Measurements from ENCODE around the gene TMEM229A. TPM values are rescaled to one million over a fixed set of nuclear protein-coding genes. Genes with fewer than 3 reads are reported as not detected.

TMEM229A gene
- total RNA-seq, 4 donors from 2014 or later, result 0.63 TPM; not detected in 3

DNA sequence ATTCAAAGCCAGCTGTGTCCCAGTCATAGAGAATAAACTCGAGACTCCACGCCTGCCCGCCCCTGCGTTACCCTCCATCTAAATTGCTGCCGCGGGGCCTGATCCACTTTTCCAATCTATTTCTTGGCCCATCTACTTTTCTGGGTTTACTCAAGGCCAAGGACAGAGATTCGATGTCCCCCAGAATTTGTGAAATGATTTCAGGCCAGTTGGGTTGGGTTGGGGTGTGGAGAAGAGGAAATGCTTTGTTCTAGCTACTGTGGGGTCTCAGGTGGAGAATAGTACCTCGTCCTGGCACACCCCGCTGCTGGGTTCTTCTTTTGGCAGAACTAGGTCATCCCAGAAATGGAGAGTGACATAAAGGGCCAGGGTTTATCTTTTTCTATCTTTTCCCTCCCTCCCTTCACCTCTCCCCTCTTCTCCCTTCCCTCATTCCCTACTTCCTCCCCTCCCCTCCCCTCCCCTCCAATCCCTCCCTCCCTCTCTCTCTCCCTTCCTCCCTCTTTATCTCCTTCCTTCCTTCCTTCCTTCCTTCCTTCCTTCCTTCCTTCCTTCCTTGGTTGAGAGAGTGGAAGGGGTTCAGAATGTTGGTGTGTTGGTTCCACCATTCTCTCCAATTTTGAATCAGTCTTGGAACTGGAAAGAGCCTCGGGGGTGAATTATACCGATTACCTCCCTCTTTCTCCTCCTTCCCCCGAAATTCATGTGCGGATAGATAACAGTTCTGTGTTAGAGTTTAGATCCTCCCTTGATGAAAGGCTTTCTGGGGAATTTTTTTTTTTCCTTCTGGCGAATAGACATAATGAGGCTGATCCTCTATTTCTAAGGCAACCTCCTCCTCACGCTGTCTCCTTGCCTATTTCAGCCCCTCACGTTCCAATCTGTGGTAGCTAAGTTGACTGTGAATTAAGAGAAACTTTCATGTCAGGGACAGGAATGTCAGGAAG is 1.2 kb upstream of the TMEM229A start:
- 41 to 62% methylated on average over 16 of the region's 16 CpGs for WGBS, 2 donors
- TF ChIP-seq, protein P1, sequence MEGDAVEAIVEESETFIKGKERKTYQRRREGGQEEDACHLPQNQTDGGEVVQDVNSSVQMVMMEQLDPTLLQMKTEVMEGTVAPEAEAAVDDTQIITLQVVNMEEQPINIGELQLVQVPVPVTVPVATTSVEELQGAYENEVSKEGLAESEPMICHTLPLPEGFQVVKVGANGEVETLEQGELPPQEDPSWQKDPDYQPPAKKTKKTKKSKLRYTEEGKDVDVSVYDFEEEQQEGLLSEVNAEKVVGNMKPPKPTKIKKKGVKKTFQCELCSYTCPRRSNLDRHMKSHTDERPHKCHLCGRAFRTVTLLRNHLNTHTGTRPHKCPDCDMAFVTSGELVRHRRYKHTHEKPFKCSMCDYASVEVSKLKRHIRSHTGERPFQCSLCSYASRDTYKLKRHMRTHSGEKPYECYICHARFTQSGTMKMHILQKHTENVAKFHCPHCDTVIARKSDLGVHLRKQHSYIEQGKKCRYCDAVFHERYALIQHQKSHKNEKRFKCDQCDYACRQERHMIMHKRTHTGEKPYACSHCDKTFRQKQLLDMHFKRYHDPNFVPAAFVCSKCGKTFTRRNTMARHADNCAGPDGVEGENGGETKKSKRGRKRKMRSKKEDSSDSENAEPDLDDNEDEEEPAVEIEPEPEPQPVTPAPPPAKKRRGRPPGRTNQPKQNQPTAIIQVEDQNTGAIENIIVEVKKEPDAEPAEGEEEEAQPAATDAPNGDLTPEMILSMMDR (IDR thresholded peaks at IDR 0.05), result no peak
- TF ChIP-seq EP300 (IDR thresholded peaks at IDR 0.05) (no peak), POLR2A (IDR thresholded peaks at IDR 0.05) (no peak)
- Histone ChIP-seq H3K36me3 (no peaks in the 10 kb centered on the region), H3K27ac (no peak overlapping the region), H3K4me1 (peaks cover 0 to 22% (median 8%) of the 10 kb centered on the region in 4 donors), H3K27me3 (peaks cover 0 to 28% of the 10 kb centered on the region in 2 donors), H3K9me3 (no peaks in the 10 kb centered on the region), H3K4me3 (peak overlapping the region in 2 of 4 donors; percentile 37 to 50)
- no peak for DNase-seq (ENCODE audit: low spot score in 2 of 2)

DNA sequence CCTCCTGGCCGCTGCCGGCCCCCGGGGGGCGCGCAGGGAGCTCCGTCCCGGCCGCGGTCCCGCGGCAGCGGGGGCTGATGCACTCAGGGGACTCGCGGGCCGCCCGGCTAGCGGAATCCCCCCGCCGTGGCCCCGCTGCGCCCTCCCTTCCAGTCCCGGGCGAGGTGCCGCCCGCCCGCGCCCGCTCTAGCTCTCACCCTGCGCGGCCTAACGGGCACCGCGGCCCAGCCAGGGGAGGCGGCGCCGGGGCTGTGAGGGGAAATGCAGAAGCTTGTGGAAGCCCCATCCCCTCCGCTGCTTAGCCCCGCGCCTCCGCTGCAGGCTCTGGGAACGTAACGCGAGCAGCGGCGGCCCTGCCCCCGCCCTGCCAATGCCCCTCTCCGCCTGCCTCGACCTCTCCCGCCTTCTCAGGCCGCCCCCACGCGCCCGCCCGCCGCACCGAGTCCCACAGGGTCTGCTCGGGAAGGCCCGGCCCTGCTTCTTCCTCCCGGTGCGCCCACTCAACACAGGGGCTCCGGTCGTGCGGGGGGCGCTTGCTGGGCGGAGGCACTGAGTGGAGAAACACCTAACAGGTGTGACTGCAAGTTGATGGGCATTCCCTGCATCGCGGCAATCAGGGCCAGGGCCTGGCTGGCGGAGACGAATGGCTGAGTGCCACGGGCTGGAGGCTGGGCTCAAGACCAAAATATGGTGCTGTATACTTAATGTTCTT is 384 bp upstream of the TMEM229A start:
- Histone ChIP-seq H3K27me3 (peaks cover 0 to 28% of the 10 kb centered on the region in 2 donors), H3K27ac (no peak overlapping the region), H3K4me1 (peaks cover 0 to 22% (median 8%) of the 10 kb centered on the region in 4 donors), H3K36me3 (no peaks in the 10 kb centered on the region), H3K9me3 (no peaks in the 10 kb centered on the region), H3K4me3 (peak overlapping the region; percentile 32 to 50 (median 36))
- 1 to 2% methylated on average over 33 to 59 of the region's 70 CpGs for WGBS, 2 donors
- TF ChIP-seq EP300 (IDR thresholded peaks at IDR 0.05), result no peak
- no peak for TF ChIP-seq POLR2A (IDR thresholded peaks at IDR 0.05)
- TF ChIP-seq, protein P1 (IDR thresholded peaks at IDR 0.05), result no peak
- DNase-seq (ENCODE audit: low spot score in 2 of 2), result no peak

DNA sequence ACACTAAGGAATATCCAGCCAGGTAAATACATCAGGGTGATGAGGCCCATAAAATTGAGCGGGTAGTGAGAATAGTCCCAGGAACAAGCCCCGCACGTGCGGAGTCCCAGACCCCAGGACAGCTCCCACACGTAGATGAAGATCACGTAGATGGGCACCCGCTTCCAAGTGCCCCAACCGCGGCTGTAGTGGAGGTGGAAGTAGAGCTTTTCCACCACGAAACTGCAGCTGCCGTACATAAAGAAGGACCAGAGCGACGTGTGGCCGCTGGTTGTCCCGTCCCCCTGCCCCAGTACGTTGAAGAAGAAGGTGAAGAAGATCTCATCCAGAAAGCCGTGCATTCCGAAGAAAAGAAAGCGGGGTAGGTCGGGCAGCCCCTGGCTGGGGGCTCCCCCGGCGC is 948 bp downstream of the TMEM229A start:
- DNase-seq (ENCODE audit: low spot score in 2 of 2), result no peak
- H3K27me3 ChIP-seq, result peaks cover 0 to 28% of the 10 kb centered on the region in 2 donors
- peak overlapping the region; percentile 32 to 54 (median 50) for H3K4me3 ChIP-seq
- no peak overlapping the region for H3K27ac ChIP-seq
- 0 to 4% methylated on average over 19 to 22 of the region's 22 CpGs for WGBS, 2 donors
- no peaks in the 10 kb centered on the region for H3K9me3 ChIP-seq
- TF ChIP-seq, protein P1 (IDR thresholded peaks at IDR 0.05), result no peak
- TF ChIP-seq POLR2A (IDR thresholded peaks at IDR 0.05) (no peak), EP300 (IDR thresholded peaks at IDR 0.05) (no peak)
- H3K4me1 ChIP-seq, result peaks cover 0 to 22% (median 8%) of the 10 kb centered on the region in 4 donors
- H3K36me3 ChIP-seq, result no peaks in the 10 kb centered on the region

DNA sequence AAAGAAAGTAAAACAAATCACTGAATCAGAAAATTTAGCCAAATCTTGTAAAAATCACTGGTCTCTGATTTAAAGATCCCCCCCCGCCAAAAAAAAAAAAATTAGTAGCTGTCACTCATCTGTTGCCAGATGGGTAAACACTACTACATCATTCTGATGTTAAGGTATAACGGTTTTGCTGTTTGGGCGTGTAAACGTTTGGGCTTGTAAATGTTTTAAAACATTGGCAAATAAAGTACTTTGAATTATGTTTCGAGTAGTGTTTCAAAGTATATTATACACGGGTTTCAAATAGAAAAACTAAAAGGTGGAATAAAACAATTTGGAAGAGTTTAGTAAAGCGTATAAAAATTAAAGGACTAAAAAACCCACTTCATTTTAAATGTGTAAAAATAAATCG is 1.5 kb downstream of the TMEM229A start:
- Histone ChIP-seq H3K27ac (no peak overlapping the region), H3K4me3 (peak overlapping the region in 1 of 4 donors; percentile 54), H3K4me1 (peaks cover 0 to 22% (median 8%) of the 10 kb centered on the region in 4 donors), H3K9me3 (no peaks in the 10 kb centered on the region), H3K27me3 (peaks cover 0 to 28% of the 10 kb centered on the region in 2 donors), H3K36me3 (no peaks in the 10 kb centered on the region)
- 52% methylated on average over 8 of the region's 8 CpGs for WGBS, 2 donors
- TF ChIP-seq, protein P1 (IDR thresholded peaks at IDR 0.05), result no peak
- TF ChIP-seq EP300 (IDR thresholded peaks at IDR 0.05), result no peak
- no peak for TF ChIP-seq POLR2A (IDR thresholded peaks at IDR 0.05)
- DNase-seq (ENCODE audit: low spot score in 2 of 2), result no peak

All from tibial nerve (tissue), 4 donors.